Measurements from ENCODE around the gene SLC13A2. TPM values are rescaled to one million over a fixed set of nuclear protein-coding genes. Genes with fewer than 3 reads are reported as not detected.

The SLC13A2 gene
- total RNA-seq, 1 experiment from 2014 or later, result not detected

DNA sequence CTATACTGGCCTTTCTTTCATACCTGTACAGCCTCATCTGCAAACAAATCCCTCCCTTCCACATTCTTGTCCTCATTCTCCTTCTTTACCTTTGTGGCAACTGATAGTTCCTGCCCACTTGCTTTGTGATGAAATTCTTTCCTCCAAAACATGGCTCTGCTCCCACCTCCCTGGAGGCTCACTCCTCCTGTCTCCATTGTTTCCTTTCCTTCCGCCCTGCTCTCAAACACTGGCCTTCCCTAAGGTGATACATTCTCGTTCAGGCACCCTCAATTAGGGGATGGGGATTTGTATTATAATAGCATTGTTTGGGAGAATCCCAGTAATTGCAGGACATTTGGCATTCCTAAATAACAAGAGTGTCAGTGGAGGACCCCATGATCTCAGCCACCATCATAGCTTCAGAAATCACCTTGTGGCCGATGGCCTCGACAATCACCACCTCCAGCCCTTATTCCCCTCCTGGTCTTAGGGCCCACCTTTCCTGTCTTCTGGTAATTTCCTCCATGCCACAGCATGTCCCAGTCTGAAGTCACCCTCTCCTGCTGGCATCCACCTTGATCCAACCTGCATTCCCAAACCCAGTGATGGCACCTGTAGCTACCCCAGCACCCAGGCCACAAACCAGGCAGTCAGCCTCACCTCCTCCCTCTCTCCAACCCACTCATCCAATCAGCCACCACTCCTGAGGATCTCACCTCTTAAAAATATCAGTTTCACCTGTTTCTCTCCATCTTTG, 71.1 kb downstream of the SLC13A2 start:
- no peak for ATAC-seq
- Histone ChIP-seq H3K4me3 (ENCODE audit: low read depth in 2 of 2, low read length in 2 of 2) (no peak overlapping the region), H3K27ac (ENCODE audit: low read length) (no peak overlapping the region), H3K27me3 (ENCODE audit: control insufficient read depth, insufficient read depth, low read length) (no peaks in the 10 kb centered on the region), H3K4me1 (ENCODE audit: control insufficient read depth, insufficient read depth, low read length) (no peaks in the 10 kb centered on the region), H3K9me3 (ENCODE audit: control insufficient read depth, insufficient read depth, low read depth, low read length) (no peaks in the 10 kb centered on the region), H3K36me3 (ENCODE audit: control insufficient read depth, insufficient read depth, low read length) (no peaks in the 10 kb centered on the region)
- no peak for DNase-seq (ENCODE audit: low read depth, low spot score)
- in situ Hi-C loops (cut with HindIII; ENCODE audit: low pct_unique_long_range_greater_than_20kb, low sequenced_read_pairs) (no loop called here), intact Hi-C loops (cut with micrococcal nuclease; ENCODE audit: unreplicated experiment) (no loop called here)
- TF ChIP-seq, protein P1, sequence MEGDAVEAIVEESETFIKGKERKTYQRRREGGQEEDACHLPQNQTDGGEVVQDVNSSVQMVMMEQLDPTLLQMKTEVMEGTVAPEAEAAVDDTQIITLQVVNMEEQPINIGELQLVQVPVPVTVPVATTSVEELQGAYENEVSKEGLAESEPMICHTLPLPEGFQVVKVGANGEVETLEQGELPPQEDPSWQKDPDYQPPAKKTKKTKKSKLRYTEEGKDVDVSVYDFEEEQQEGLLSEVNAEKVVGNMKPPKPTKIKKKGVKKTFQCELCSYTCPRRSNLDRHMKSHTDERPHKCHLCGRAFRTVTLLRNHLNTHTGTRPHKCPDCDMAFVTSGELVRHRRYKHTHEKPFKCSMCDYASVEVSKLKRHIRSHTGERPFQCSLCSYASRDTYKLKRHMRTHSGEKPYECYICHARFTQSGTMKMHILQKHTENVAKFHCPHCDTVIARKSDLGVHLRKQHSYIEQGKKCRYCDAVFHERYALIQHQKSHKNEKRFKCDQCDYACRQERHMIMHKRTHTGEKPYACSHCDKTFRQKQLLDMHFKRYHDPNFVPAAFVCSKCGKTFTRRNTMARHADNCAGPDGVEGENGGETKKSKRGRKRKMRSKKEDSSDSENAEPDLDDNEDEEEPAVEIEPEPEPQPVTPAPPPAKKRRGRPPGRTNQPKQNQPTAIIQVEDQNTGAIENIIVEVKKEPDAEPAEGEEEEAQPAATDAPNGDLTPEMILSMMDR (IDR thresholded peaks at IDR 0.05), result no peak
- no peak for TF ChIP-seq SIN3A (IDR thresholded peaks at IDR 0.05; ENCODE audit: borderline replicate concordance, insufficient read depth, low read depth, low read length)
- TF ChIP-seq, protein P2, sequence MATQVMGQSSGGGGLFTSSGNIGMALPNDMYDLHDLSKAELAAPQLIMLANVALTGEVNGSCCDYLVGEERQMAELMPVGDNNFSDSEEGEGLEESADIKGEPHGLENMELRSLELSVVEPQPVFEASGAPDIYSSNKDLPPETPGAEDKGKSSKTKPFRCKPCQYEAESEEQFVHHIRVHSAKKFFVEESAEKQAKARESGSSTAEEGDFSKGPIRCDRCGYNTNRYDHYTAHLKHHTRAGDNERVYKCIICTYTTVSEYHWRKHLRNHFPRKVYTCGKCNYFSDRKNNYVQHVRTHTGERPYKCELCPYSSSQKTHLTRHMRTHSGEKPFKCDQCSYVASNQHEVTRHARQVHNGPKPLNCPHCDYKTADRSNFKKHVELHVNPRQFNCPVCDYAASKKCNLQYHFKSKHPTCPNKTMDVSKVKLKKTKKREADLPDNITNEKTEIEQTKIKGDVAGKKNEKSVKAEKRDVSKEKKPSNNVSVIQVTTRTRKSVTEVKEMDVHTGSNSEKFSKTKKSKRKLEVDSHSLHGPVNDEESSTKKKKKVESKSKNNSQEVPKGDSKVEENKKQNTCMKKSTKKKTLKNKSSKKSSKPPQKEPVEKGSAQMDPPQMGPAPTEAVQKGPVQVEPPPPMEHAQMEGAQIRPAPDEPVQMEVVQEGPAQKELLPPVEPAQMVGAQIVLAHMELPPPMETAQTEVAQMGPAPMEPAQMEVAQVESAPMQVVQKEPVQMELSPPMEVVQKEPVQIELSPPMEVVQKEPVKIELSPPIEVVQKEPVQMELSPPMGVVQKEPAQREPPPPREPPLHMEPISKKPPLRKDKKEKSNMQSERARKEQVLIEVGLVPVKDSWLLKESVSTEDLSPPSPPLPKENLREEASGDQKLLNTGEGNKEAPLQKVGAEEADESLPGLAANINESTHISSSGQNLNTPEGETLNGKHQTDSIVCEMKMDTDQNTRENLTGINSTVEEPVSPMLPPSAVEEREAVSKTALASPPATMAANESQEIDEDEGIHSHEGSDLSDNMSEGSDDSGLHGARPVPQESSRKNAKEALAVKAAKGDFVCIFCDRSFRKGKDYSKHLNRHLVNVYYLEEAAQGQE (IDR thresholded peaks at IDR 0.05; ENCODE audit: insufficient read depth in 1 of 2, low read depth in 2 of 2, low read length in 1 of 2), result no peak
- TF ChIP-seq TCF7L2 (IDR thresholded peaks at IDR 0.05; ENCODE audit: low read depth, low read length), result no peak
- TF ChIP-seq POLR2AphosphoS5 (IDR thresholded peaks at IDR 0.05; ENCODE audit: low read depth, low read length), result no peak
- ChIA-PET CTCF (no interaction called here), POLR2A (interaction anchor here (0.6 kb wide), 1 partner anchor 197 kb away, joined by 5 read pairs; no protein-coding TSS in a partner anchor)
- BruUV-seq (replicated peaks), result no TSS peak

DNA sequence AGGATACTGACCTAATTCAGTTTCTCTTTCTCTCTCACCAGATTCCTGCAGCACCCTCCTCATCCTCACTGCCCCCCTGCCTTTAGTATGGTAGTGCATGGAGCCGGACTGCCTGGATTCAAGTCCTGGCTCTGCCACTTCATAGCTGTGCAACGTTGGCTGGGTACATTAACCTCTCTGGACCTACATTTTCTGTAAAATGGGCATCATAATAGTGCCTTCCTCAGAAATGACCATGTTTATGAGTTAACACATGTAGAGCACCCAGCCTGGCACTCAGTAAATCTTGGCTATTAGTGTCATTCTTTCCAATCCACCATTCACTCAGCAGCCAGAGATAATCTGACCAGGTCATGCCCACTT, 71.7 kb downstream of the SLC13A2 start:
- intact Hi-C loops (cut with micrococcal nuclease; ENCODE audit: unreplicated experiment) (no loop called here), in situ Hi-C loops (cut with HindIII; ENCODE audit: low pct_unique_long_range_greater_than_20kb, low sequenced_read_pairs) (no loop called here)
- Histone ChIP-seq H3K4me1 (ENCODE audit: control insufficient read depth, insufficient read depth, low read length) (no peaks in the 10 kb centered on the region), H3K9me3 (ENCODE audit: control insufficient read depth, insufficient read depth, low read depth, low read length) (no peaks in the 10 kb centered on the region), H3K4me3 (ENCODE audit: low read depth in 2 of 2, low read length in 2 of 2) (no peak overlapping the region), H3K27ac (ENCODE audit: low read length) (no peak overlapping the region), H3K27me3 (ENCODE audit: control insufficient read depth, insufficient read depth, low read length) (no peaks in the 10 kb centered on the region), H3K36me3 (ENCODE audit: control insufficient read depth, insufficient read depth, low read length) (no peaks in the 10 kb centered on the region)
- DNase-seq (ENCODE audit: low read depth, low spot score) (no peak), ATAC-seq (no peak)
- BruUV-seq (replicated peaks), result no TSS peak
- no peak for TF ChIP-seq TCF7L2 (IDR thresholded peaks at IDR 0.05; ENCODE audit: low read depth, low read length)
- TF ChIP-seq, protein P2 (IDR thresholded peaks at IDR 0.05; ENCODE audit: insufficient read depth in 1 of 2, low read depth in 2 of 2, low read length in 1 of 2), result no peak
- no peak for TF ChIP-seq POLR2AphosphoS5 (IDR thresholded peaks at IDR 0.05; ENCODE audit: low read depth, low read length)
- TF ChIP-seq, protein P1 (IDR thresholded peaks at IDR 0.05), result no peak
- TF ChIP-seq SIN3A (IDR thresholded peaks at IDR 0.05; ENCODE audit: borderline replicate concordance, insufficient read depth, low read depth, low read length), result no peak
- ChIA-PET POLR2A (no interaction called here), CTCF (no interaction called here)
